PC-9 (cell line): Measurements from ENCODE around the gene GSX1. TPM values are rescaled to one million over a fixed set of nuclear protein-coding genes. Genes with fewer than 3 reads are reported as not detected.

Experiments used
- BruUV-seq: library from RNA; stranded (reverse); fragments of 400-500 nt; replicated peaks from 2 replicates; lab custom pipeline; 2021; lab: Mats Ljungman, UMichigan
- CTCF ChIA-PET: fragments of 300-600 bp; sonication (Branson Sonifier 250); formaldehyde crosslinking; loops from one replicate; lab custom pipeline; 2022; ENCODE audit warnings: antibody characterized with exemption; lab: Charles Lee
- POLR2A ChIA-PET: fragments of 300-600 bp; sonication (Branson Sonifier 250); formaldehyde crosslinking; loops from one replicate; lab custom pipeline; 2022; ENCODE audit warnings: antibody characterized with exemption; ENCODE audit not compliant: unreplicated experiment; lab: Charles Lee
- DNase-seq, 2 experiments: peaks; one replicate each; pipeline versions ENCODE4 v3.0.0 to v3.0.0-alpha.2; 2015 to 2022; ENCODE audit warnings: mixed read lengths in 1 of 2
- H2AFZ ChIP-seq: fragments of 200-600 bp; sonication (generic); 2 replicates; pipeline ENCODE4 v1.8.1; 2017; ENCODE audit warnings: antibody characterized with exemption
- H3F3A ChIP-seq: fragments of 200-600 bp; sonication (generic); 2 replicates; pipeline ENCODE4 v1.8.1; 2017; ENCODE audit warnings: antibody characterized with exemption, mild to moderate bottlenecking, low read depth; ENCODE audit not compliant: insufficient read depth
- H3K27ac ChIP-seq: fragments of 200-600 bp; sonication (generic); 2 replicates; pipeline ENCODE4 v1.6.1; 2016; ENCODE audit warnings: mixed run types
- H3K27me3 ChIP-seq: fragments of 200-600 bp; sonication (generic); 2 replicates; pipeline ENCODE4 v1.6.1; 2016; ENCODE audit warnings: low read depth, mixed run types; ENCODE audit not compliant: insufficient read depth
- H3K36me3 ChIP-seq: fragments of 200-600 bp; sonication (generic); 2 replicates; pipeline ENCODE4 v1.6.1; 2016; ENCODE audit warnings: low read depth, mixed run types
- H3K4me1 ChIP-seq: fragments of 200-600 bp; sonication (generic); replicated peaks from 2 replicates; pipeline ENCODE4 v1.6.1; 2016; ENCODE audit warnings: mixed run types; ENCODE audit not compliant: insufficient read depth
- H3K4me2 ChIP-seq: fragments of 200-600 bp; sonication (generic); 2 replicates; pipeline ENCODE4 v1.6.1; 2017; ENCODE audit warnings: mixed run types
- H3K4me3 ChIP-seq: fragments of 200-600 bp; sonication (generic); 2 replicates; pipeline ENCODE4 v1.6.1; 2016; ENCODE audit warnings: mixed run types
- H3K79me2 ChIP-seq: fragments of 200-600 bp; sonication (generic); 2 replicates; pipeline ENCODE4 v1.6.1; 2017; ENCODE audit warnings: low read depth, mixed run types
- H3K9me2 ChIP-seq: fragments of 200-600 bp; sonication (generic); 2 replicates; pipeline ENCODE4 v1.8.1; 2017; ENCODE audit warnings: mild to moderate bottlenecking; ENCODE audit not compliant: insufficient read depth
- H3K9me3 ChIP-seq: fragments of 200-600 bp; sonication (generic); 2 replicates; pipeline ENCODE4 v1.8.1; 2016; ENCODE audit warnings: low read depth; ENCODE audit not compliant: insufficient read depth
- H4K20me1 ChIP-seq: fragments of 200-600 bp; sonication (generic); 2 replicates; pipeline ENCODE4 v1.8.1; 2017; ENCODE audit not compliant: insufficient read depth
- EZH2 ChIP-seq: fragments of 200-600 bp; sonication (generic); IDR thresholded peaks from 2 replicates; pipeline ENCODE4 v1.8.0; 2017; ENCODE audit warnings: antibody characterized with exemption, low read depth
- intact Hi-C: fragments of 100-400 bp; cut with micrococcal nuclease; formaldehyde crosslinking; loops from one replicate; pipeline ENCODE4 v1.10.0; 2022; ENCODE audit not compliant: unreplicated experiment
- total RNA-seq: library from RNA; stranded (reverse); gene quantifications from 2 replicates; pipeline ENCODE4 v1.2.3, GENCODE V29; 2021
- TF ChIP-seq, protein P1 (sequence below): fragments of 200-600 bp; sonication (generic); conservative IDR thresholded peaks from 2 replicates; pipeline ENCODE4 v1.6.1; 2017; ENCODE audit warnings: mixed run types, antibody characterized with exemption, mild to moderate bottlenecking, moderate library complexity

GSX1 gene
- total RNA-seq, 1 experiment from 2014 or later, result not detected

DNA sequence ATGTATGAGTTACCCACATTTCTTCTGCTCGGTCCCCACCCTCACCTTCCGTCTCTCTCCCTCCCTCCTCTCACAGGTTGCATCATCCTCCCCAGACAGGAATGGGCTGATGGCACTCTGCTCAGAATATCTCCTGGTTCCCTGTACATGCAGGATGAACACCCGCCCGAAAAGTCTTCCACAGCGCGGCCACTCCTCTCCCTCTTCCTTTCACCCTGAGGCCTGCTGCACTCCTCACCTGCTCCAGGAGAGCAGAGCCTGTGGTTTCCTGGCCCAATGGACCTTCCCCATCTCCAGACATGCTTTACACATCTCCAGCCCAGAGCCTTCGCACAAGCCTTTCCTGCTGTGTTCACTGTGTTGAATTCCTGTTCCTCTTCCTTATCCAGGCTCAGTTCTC, 40.9 kb downstream of the GSX1 start:
- Histone ChIP-seq H3K9me3 (no peaks in the 10 kb centered on the region), H3K9me2 (no peaks in the 10 kb centered on the region), H4K20me1 (no peaks in the 10 kb centered on the region), H3K4me3 (no peak overlapping the region), H3K4me1 (peaks cover 8% of the 10 kb centered on the region; the same call in 1 of the 2 replicates), H3K27ac (no peak overlapping the region), H3K4me2 (no peak overlapping the region), H3F3A (no peaks in the 10 kb centered on the region), H3K36me3 (no peaks in the 10 kb centered on the region), H2AFZ (no peak overlapping the region), H3K79me2 (no peaks in the 10 kb centered on the region), H3K27me3 (peaks cover 17% of the 10 kb centered on the region; the same call in 1 of the 2 replicates)
- TF ChIP-seq, protein P1, sequence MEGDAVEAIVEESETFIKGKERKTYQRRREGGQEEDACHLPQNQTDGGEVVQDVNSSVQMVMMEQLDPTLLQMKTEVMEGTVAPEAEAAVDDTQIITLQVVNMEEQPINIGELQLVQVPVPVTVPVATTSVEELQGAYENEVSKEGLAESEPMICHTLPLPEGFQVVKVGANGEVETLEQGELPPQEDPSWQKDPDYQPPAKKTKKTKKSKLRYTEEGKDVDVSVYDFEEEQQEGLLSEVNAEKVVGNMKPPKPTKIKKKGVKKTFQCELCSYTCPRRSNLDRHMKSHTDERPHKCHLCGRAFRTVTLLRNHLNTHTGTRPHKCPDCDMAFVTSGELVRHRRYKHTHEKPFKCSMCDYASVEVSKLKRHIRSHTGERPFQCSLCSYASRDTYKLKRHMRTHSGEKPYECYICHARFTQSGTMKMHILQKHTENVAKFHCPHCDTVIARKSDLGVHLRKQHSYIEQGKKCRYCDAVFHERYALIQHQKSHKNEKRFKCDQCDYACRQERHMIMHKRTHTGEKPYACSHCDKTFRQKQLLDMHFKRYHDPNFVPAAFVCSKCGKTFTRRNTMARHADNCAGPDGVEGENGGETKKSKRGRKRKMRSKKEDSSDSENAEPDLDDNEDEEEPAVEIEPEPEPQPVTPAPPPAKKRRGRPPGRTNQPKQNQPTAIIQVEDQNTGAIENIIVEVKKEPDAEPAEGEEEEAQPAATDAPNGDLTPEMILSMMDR, result no peak
- TF ChIP-seq EZH2, result no peak
- ChIA-PET CTCF (no interaction called here), POLR2A (no interaction called here)
- BruUV-seq, result no TSS peak
- intact Hi-C loops, result no loop called here
- DNase-seq, result no peak

DNA sequence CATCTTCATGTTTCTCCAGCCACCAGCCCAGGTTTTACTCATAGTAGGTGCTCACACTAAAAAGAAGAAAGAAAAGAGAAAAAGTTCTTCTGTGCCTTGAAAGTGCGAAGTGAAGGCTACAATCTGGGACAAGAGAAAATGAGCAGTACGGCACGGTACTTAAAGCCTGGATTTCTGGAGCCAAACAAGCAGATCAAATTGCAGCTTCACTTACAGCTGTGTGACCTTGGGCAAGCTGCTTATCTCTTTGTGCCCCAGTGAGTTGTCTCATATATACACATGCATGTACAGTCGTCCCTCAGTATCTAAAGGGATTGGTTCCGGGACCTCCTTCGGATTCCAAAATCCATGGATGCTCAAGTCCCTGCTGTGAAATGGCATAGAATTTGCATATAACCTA, 41.8 kb downstream of the GSX1 start:
- BruUV-seq, result no TSS peak
- H3K9me2 ChIP-seq, result no peaks in the 10 kb centered on the region
- intact Hi-C loops, result no loop called here
- TF ChIP-seq, protein P1, result no peak
- TF ChIP-seq EZH2, result no peak
- H3K9me3 ChIP-seq, result no peaks in the 10 kb centered on the region
- ChIA-PET CTCF (no interaction called here), POLR2A (no interaction called here)
- H3K27ac ChIP-seq, result no peak overlapping the region
- no peak for DNase-seq
- H3K36me3 ChIP-seq, result no peaks in the 10 kb centered on the region
- H3K4me2 ChIP-seq, result no peak overlapping the region
- H3K27me3 ChIP-seq, result peaks cover 17% of the 10 kb centered on the region; the same call in 1 of the 2 replicates
- peaks cover 8% of the 10 kb centered on the region; the same call in 1 of the 2 replicates for H3K4me1 ChIP-seq
- H3F3A ChIP-seq, result no peaks in the 10 kb centered on the region
- no peak overlapping the region for H2AFZ ChIP-seq
- no peaks in the 10 kb centered on the region for H4K20me1 ChIP-seq
- H3K4me3 ChIP-seq, result no peak overlapping the region
- H3K79me2 ChIP-seq, result no peaks in the 10 kb centered on the region

DNA sequence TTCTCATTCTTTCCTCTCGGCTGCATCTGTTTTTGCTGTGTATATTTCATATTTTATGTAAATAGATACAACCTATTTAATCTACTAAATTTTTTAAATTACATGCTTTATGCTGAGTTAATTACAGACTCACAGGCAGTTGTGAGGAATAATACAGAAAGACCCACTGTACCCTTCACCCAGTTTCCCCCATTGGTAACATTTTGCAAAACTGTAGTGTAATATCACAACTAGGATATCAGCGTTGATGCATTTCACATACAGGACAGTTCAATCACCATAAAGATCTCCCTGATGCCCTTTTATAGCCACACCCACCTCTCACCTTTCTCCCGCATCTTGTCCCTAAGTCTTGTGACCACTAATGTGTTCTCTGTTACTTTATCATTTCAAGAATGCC, 43.5 kb downstream of the GSX1 start:
- TF ChIP-seq, protein P1, result no peak
- TF ChIP-seq EZH2, result no peak
- ChIA-PET CTCF (no interaction called here), POLR2A (no interaction called here)
- Histone ChIP-seq H2AFZ (no peak overlapping the region), H3K4me2 (no peak overlapping the region), H3K9me2 (no peaks in the 10 kb centered on the region), H3F3A (peaks cover 11% of the 10 kb centered on the region), H3K4me3 (no peak overlapping the region), H3K79me2 (no peaks in the 10 kb centered on the region), H3K4me1 (peaks cover 21% of the 10 kb centered on the region), H3K27ac (no peak overlapping the region), H4K20me1 (no peaks in the 10 kb centered on the region), H3K9me3 (no peaks in the 10 kb centered on the region), H3K27me3 (peaks cover 12% of the 10 kb centered on the region; the same call in 1 of the 2 replicates), H3K36me3 (no peaks in the 10 kb centered on the region)
- no TSS peak for BruUV-seq
- intact Hi-C loops, result no loop called here
- DNase-seq, result no peak
